Astrocyte (in vitro differentiated cells and primary cell): Measurements from ENCODE around the gene BICC1.

ENCODE experiments used
- CTCF ChIP-seq: IDR thresholded peaks from 2 replicates; pipeline ENCODE4 v1.5.1; 2011; ENCODE audit warnings: low read depth, mild to moderate bottlenecking, inconsistent platforms, low read length, moderate library complexity; ENCODE audit not compliant: insufficient read depth
- EZH2 ChIP-seq: IDR thresholded peaks from 2 replicates; pipeline ENCODE4 v1.6.1; 2012; ENCODE audit warnings: mild to moderate bottlenecking, low read length, inconsistent platforms; ENCODE audit not compliant: insufficient read depth

DNA sequence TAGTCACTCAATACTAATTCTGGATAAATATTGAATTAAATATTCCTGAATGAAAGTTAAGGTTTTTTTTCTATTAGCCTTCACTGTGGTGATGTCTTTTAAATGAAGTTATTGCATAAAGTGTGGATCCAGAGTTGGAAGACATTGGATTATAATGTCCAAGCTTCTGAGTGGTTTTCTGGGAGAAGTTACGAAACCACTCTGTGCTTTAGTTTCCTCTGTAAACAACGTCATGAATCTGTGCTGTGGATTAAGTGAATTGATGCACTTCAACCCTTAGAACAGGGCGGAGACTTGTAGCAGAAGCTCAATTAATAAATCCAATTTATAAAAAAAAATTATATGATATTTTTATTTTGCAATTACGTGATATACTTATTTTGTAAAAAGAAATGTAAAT lies 271.7 kb downstream of the BICC1 start:
- TF ChIP-seq CTCF (no peak), EZH2 (no peak)
